ENCODE measurements around the gene ARPC5. TPM values are rescaled to one million over a fixed set of nuclear protein-coding genes. Genes with fewer than 3 reads are reported as not detected.

ARPC5 gene
- total RNA-seq, 1 experiment from 2014 or later: 104 TPM

- H3K36me3 ChIP-seq (ENCODE audit: control insufficient read depth, insufficient read depth, low read length): no peaks in the 10 kb centered on the region
- H3K4me3 ChIP-seq (ENCODE audit: low read depth in 2 of 2, low read length in 2 of 2): no peak overlapping the region
- no peaks in the 10 kb centered on the region for H3K27me3 ChIP-seq (ENCODE audit: control insufficient read depth, insufficient read depth, low read length)
- in situ Hi-C loops (cut with HindIII; ENCODE audit: low pct_unique_long_range_greater_than_20kb, low sequenced_read_pairs): no loop called here
- POLR2A ChIA-PET: no interaction called here
- DNase-seq (ENCODE audit: low read depth, low spot score) (peak; percentile 60), ATAC-seq (peak; percentile 95)
- CTCF ChIA-PET: interaction anchor here (1.9 to 2.3 kb wide), 2 partner anchors 29 to 260 kb away, joined by 12 to 27 read pairs; no protein-coding TSS in a partner anchor
- H3K4me1 ChIP-seq (ENCODE audit: control insufficient read depth, insufficient read depth, low read length): no peaks in the 10 kb centered on the region
- intact Hi-C loops (cut with micrococcal nuclease; ENCODE audit: unreplicated experiment): loop anchor here (1.0 kb wide), 2 partner anchors 30 to 261 kb away; no protein-coding TSS in a partner anchor
- H3K27ac ChIP-seq (ENCODE audit: low read length): no peak overlapping the region
- no TSS peak for BruUV-seq (replicated peaks)
- no peaks in the 10 kb centered on the region for H3K9me3 ChIP-seq (ENCODE audit: control insufficient read depth, insufficient read depth, low read depth, low read length)
- TF ChIP-seq CTCF (IDR thresholded peaks at IDR 0.05): peak; percentile 88
- TF ChIP-seq REST (IDR thresholded peaks at IDR 0.05; ENCODE audit: insufficient read depth in 1 of 2, low read depth in 2 of 2, low read length in 1 of 2): no peak
- TF ChIP-seq TCF7L2 (IDR thresholded peaks at IDR 0.05; ENCODE audit: low read depth, low read length): no peak
Measured at GRCh38 chr1:183655562-183656075, 20.0 kb upstream of the ARPC5 start.

GRCh38 chr1:183654706-183655105, 19.1 kb upstream of the ARPC5 start:
- no peaks in the 10 kb centered on the region for H3K9me3 ChIP-seq (ENCODE audit: control insufficient read depth, insufficient read depth, low read depth, low read length)
- ATAC-seq (no peak), DNase-seq (ENCODE audit: low read depth, low spot score) (no peak)
- no peaks in the 10 kb centered on the region for H3K4me1 ChIP-seq (ENCODE audit: control insufficient read depth, insufficient read depth, low read length)
- in situ Hi-C loops (cut with HindIII; ENCODE audit: low pct_unique_long_range_greater_than_20kb, low sequenced_read_pairs): no loop called here
- intact Hi-C loops (cut with micrococcal nuclease; ENCODE audit: unreplicated experiment): loop anchor here (1.0 kb wide), 2 partner anchors 31 to 262 kb away; no protein-coding TSS in a partner anchor
- no peak overlapping the region for H3K4me3 ChIP-seq (ENCODE audit: low read depth in 2 of 2, low read length in 2 of 2)
- H3K36me3 ChIP-seq (ENCODE audit: control insufficient read depth, insufficient read depth, low read length): no peaks in the 10 kb centered on the region
- TF ChIP-seq REST (IDR thresholded peaks at IDR 0.05; ENCODE audit: insufficient read depth in 1 of 2, low read depth in 2 of 2, low read length in 1 of 2) (no peak), TCF7L2 (IDR thresholded peaks at IDR 0.05; ENCODE audit: low read depth, low read length) (no peak), CTCF (IDR thresholded peaks at IDR 0.05) (no peak), SIN3A (IDR thresholded peaks at IDR 0.05; ENCODE audit: borderline replicate concordance, insufficient read depth, low read depth, low read length) (no peak), POLR2AphosphoS5 (IDR thresholded peaks at IDR 0.05; ENCODE audit: low read depth, low read length) (no peak)
- H3K27ac ChIP-seq (ENCODE audit: low read length): no peak overlapping the region
- CTCF ChIA-PET: interaction anchor here (2.3 kb wide), 1 partner anchor 30 kb away, joined by 12 read pairs; no protein-coding TSS in a partner anchor
- no peaks in the 10 kb centered on the region for H3K27me3 ChIP-seq (ENCODE audit: control insufficient read depth, insufficient read depth, low read length)
- no TSS peak for BruUV-seq (replicated peaks)
- POLR2A ChIA-PET: no interaction called here
